Cardiac fibroblast (primary cell): Measurements from ENCODE around the gene NCKAP1.
"Not testable (repeated sequence)": the region's sequence is repeated elsewhere in the genome, so short reads cannot be mapped to it uniquely, and the experiment has no call there.

Experiments used
- DNase-seq, 2 donors: peaks; one replicate each; pipeline versions ENCODE4 v3.0.0 to v3.0.0-alpha.2; 2010; ENCODE audit warnings: low read depth in 2 of 2
- H3K4me3 ChIP-seq, 2 donors: replicated peaks in 1 of 2; 1 replicate in 1 of 2; 2 replicates in 1 of 2; pipeline ENCODE4 v1.5.1; 2011; ENCODE audit warnings: low read depth in 2 of 2, low read length in 2 of 2, mild to moderate bottlenecking in 2 of 2, moderate library complexity in 1 of 2
- TF ChIP-seq, protein P1 (sequence below): IDR thresholded peaks from one replicate; pipeline ENCODE4 v1.5.1; 2011; ENCODE audit warnings: low read depth, mild to moderate bottlenecking, low read length, inconsistent platforms

NCKAP1 gene

DNA sequence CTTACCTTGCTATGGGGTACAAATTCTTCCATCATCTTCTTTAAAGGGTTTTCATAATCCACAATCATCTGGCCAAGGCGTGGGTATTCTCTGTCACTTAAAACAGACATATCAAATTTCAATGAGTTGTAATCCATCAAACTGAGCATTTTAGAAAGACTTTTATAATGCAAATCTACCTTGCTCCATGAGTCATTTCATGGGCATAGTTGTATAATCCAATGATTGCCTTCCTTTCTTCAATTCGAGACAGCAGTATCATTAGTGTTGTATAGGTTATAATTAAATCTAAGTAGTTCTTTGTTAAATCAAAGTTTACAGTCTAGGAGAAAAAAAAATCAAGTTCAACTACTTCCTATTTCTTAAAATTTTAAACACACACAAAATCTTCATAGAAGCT, 36.3 kb downstream of the NCKAP1 start:
- TF ChIP-seq, protein P1, sequence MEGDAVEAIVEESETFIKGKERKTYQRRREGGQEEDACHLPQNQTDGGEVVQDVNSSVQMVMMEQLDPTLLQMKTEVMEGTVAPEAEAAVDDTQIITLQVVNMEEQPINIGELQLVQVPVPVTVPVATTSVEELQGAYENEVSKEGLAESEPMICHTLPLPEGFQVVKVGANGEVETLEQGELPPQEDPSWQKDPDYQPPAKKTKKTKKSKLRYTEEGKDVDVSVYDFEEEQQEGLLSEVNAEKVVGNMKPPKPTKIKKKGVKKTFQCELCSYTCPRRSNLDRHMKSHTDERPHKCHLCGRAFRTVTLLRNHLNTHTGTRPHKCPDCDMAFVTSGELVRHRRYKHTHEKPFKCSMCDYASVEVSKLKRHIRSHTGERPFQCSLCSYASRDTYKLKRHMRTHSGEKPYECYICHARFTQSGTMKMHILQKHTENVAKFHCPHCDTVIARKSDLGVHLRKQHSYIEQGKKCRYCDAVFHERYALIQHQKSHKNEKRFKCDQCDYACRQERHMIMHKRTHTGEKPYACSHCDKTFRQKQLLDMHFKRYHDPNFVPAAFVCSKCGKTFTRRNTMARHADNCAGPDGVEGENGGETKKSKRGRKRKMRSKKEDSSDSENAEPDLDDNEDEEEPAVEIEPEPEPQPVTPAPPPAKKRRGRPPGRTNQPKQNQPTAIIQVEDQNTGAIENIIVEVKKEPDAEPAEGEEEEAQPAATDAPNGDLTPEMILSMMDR = no peak
- no peak for DNase-seq
- no peak overlapping the region for H3K4me3 ChIP-seq

DNA sequence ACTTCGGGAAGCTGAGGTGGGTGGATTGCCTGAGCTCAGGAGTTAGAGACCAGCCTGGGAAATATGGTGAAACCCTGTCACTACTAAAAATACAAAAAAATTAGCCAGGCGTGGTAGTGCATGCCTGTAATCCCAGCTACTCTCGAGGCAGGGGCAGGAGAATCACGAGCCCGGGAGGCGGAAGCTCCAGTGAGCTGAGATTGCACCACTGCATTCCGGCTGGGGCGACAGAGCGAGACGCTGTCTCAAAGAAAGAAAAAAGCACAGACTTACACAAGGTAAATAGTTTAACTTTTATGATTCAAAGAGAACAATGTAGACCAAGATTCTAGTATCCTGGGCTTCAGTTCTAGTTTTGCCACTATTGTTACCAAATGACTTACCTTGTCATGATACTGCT, 37.4 kb downstream of the NCKAP1 start:
- no peak for DNase-seq
- no peak overlapping the region for H3K4me3 ChIP-seq
- TF ChIP-seq, protein P1 = no peak

- TF ChIP-seq, protein P1 = no peak
- H3K4me3 ChIP-seq = no peak overlapping the region
- no peak for DNase-seq
These were observed 38.8 kb downstream of the NCKAP1 start for GRCh38 chr2:182999348-183000028.

GRCh38 chr2:182994228-182994912, 43.9 kb downstream of the NCKAP1 start:
- no peak overlapping the region for H3K4me3 ChIP-seq
- TF ChIP-seq, protein P1 = no peak
- DNase-seq = no peak

GRCh38 chr2:182982941-182983340, 55.3 kb downstream of the NCKAP1 start:
- H3K4me3 ChIP-seq = no peak overlapping the region
- TF ChIP-seq, protein P1 = no peak
- no peak for DNase-seq

DNA sequence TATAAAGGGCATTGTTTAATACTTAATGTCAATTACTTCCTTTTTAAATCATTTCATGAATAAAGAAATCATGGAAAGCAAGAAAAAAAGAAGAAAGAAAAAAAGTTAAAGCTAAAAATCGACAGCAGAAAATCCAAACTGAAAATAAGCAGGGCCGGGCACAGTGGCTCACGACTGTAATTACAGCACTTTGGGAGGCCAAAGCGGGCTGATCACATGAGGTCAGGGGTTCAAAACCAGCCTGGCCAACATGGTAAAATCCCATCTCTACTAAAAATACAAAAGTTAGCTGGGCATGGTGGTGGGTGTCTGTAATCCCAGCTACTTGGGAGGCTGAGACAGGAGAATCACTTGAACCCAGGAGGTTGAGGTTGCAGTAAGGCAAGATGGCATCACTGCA, 56.8 kb downstream of the NCKAP1 start:
- DNase-seq, H3K4me3 ChIP-seq: not testable (repeated sequence)

DNA sequence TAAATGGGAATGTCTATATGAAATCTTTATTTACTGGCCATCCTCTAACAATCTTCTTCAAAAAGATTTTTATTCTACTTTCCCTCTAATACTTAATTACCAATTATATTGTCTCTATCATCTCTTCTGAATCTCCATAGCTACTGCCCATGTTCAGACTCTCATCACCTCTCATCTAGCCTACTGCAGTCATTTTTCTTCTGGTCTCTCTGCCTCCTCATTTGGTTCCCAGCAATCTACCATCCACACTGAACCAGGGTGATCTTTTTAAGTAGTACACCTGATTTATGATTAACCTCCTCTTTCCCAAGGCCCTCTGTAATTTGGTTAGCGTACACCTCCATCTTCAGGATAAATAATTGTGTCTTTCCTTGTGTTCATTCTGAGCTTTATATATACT, 57.6 kb downstream of the NCKAP1 start:
- H3K4me3 ChIP-seq = no peak overlapping the region
- TF ChIP-seq, protein P1 = no peak
- DNase-seq = no peak
